Endothelial cell of umbilical vein (primary cell): ENCODE measurements around the gene IFNB1. TPM values are rescaled to one million over a fixed set of nuclear protein-coding genes. Genes with fewer than 3 reads are reported as not detected.
A peak's percentile ranks its signal among the peaks of the same experiment; 100 is the strongest.

Source experiments
- BruUV-seq: library from RNA; stranded (reverse); fragments of 400-500 nt; replicated peaks from 2 replicates; lab custom pipeline; 2021; lab: Mats Ljungman, UMichigan
- CTCF ChIA-PET: fragments of 300-600, 350-600 bp; sonication (Branson Sonifier 250); formaldehyde crosslinking; loops from one replicate; lab custom pipeline; 2021; ENCODE audit warnings: antibody characterized with exemption, inconsistent platforms; lab: Charles Lee
- POLR2A ChIA-PET: fragments of 300-600, 350-600 bp; sonication (Branson Sonifier 250); formaldehyde crosslinking; loops from one replicate; lab custom pipeline; 2021; ENCODE audit warnings: antibody characterized with exemption, inconsistent platforms; lab: Charles Lee
- DNase-seq: peaks from one replicate; pipeline ENCODE4 v3.0.0-alpha.2; 2011; ENCODE audit warnings: low read depth, low spot score
- FAIRE-seq: peaks from 2 replicates; lab custom pipeline; 2011; peaks lifted over from hg19 to GRCh38; lab: Jason Lieb, UNC
- H2AFZ ChIP-seq: 2 replicates; pipeline ENCODE4 v1.6.0; 2012; ENCODE audit warnings: low read depth, low read length, control low read depth, inconsistent platforms
- H3K27ac ChIP-seq: 2 replicates; pipeline ENCODE4 v1.5.1; 2011; ENCODE audit warnings: low read depth, mild to moderate bottlenecking, control low read depth, low read length, moderate library complexity; ENCODE audit not compliant: insufficient read depth
- H3K27me3 ChIP-seq, 2 experiments: 2 replicates each; pipeline versions ENCODE4 v1.6.0 to v1.6.1; 2011; ENCODE audit warnings: low read length in 2 of 2, mixed read lengths in 1 of 2; ENCODE audit not compliant: control insufficient read depth in 2 of 2, insufficient read depth in 2 of 2
- H3K36me3 ChIP-seq, 2 experiments: 2 replicates in 1 of 2; 3 replicates in 1 of 2; pipeline ENCODE4 v1.5.1; 2011; ENCODE audit warnings: low read length in 2 of 2, mild to moderate bottlenecking in 1 of 2, moderate library complexity in 1 of 2; ENCODE audit not compliant: control insufficient read depth in 2 of 2, insufficient read depth in 2 of 2; ENCODE audit errors: extremely low read depth in 1 of 2
- H3K4me1 ChIP-seq: 3 replicates; pipeline ENCODE4 v1.5.1; 2011; ENCODE audit warnings: mild to moderate bottlenecking, low read length; ENCODE audit not compliant: control insufficient read depth, insufficient read depth; ENCODE audit errors: extremely low read depth
- H3K4me2 ChIP-seq: 2 replicates; pipeline ENCODE4 v1.6.1; 2011; ENCODE audit warnings: low read length, control low read depth, mixed read lengths; ENCODE audit not compliant: insufficient read depth
- H3K4me3 ChIP-seq, 3 experiments: fragments of 200-600 bp in 1 of 3; sonication (generic), shearing (Covaris generic) in 1 of 3; replicated peaks in 1 of 3; 2 replicates each; pipeline ENCODE4 v1.5.1; 2011 to 2016; ENCODE audit warnings: control low read depth in 3 of 3, low read length in 3 of 3, mild to moderate bottlenecking in 2 of 3, inconsistent platforms in 1 of 3, low read depth in 1 of 3, moderate library complexity in 1 of 3; ENCODE audit not compliant: insufficient read depth in 1 of 3
- H3K79me2 ChIP-seq: 2 replicates; pipeline ENCODE4 v1.6.0; 2012; ENCODE audit warnings: low read length, inconsistent platforms; ENCODE audit not compliant: control insufficient read depth, insufficient read depth
- H3K9ac ChIP-seq: replicated peaks from 2 replicates; pipeline ENCODE3; 2011; ENCODE audit warnings: low read length, control low read depth; ENCODE audit not compliant: insufficient read depth; ENCODE audit errors: extremely low read depth
- H3K9me1 ChIP-seq: replicated peaks from 3 replicates; pipeline ENCODE4 v1.6.0; 2011; ENCODE audit warnings: mild to moderate bottlenecking, low read length; ENCODE audit not compliant: control insufficient read depth, insufficient read depth; ENCODE audit errors: extremely low read depth
- H3K9me3 ChIP-seq: replicated peaks from 2 replicates; pipeline ENCODE4 v1.5.1; 2012; ENCODE audit warnings: low read length, inconsistent platforms; ENCODE audit not compliant: control insufficient read depth, insufficient read depth
- H4K20me1 ChIP-seq: replicated peaks from 2 replicates; pipeline ENCODE3; 2011; ENCODE audit warnings: mild to moderate bottlenecking, low read length; ENCODE audit not compliant: control insufficient read depth, insufficient read depth; ENCODE audit errors: extremely low read depth
- EZH2 ChIP-seq: IDR thresholded peaks from 2 replicates; pipeline ENCODE4 v1.6.1; 2012; ENCODE audit warnings: borderline replicate concordance, low read depth, mild to moderate bottlenecking, moderate library complexity, low read length, inconsistent platforms; ENCODE audit not compliant: severe bottlenecking
- GATA2 ChIP-seq: IDR thresholded peaks from 2 replicates; pipeline ENCODE4 v1.7.0; 2011; ENCODE audit warnings: low read depth, mild to moderate bottlenecking, moderate library complexity, mixed read lengths, low read length; ENCODE audit not compliant: insufficient read length, insufficient read depth
- MYC ChIP-seq: IDR thresholded peaks from one replicate; pipeline ENCODE4 v1.6.1; 2011; ENCODE audit warnings: mild to moderate bottlenecking, low read depth, low read length
- POLR2A ChIP-seq: IDR thresholded peaks from 2 replicates; pipeline ENCODE4 v1.6.1; 2012; ENCODE audit warnings: low read depth, mild to moderate bottlenecking, control low read depth, low read length
- POLR2AphosphoS5 ChIP-seq: IDR thresholded peaks from 2 replicates; pipeline ENCODE4 v1.6.1; 2012; ENCODE audit warnings: low read depth, mild to moderate bottlenecking, control low read depth, low read length, moderate library complexity; ENCODE audit not compliant: insufficient read depth
- dilution Hi-C: fragments of 300-500 bp; cut with MboI; formaldehyde crosslinking; loops from one replicate; pipeline ENCODE4 v1.15.0; 2019; ENCODE audit warnings: low sequenced_read_pairs; ENCODE audit not compliant: extremely low pct_ligation_motif_present
- intact Hi-C: fragments of 100-400 bp; cut with micrococcal nuclease; formaldehyde crosslinking; loops from one replicate; pipeline ENCODE4 v1.10.0; 2022
- polyA plus RNA-seq, 4 experiments: library from polyadenylated mRNA; depleted of rRNA in 3 of 4; stranded (reverse) in 3 of 4; unstranded in 1 of 4; fragments of >200 nt; gene quantifications; 2 replicates each; pipeline versions ENCODE4 v1.2.1 to v1.2.3, GENCODE V29; 2011 to 2012; ENCODE audit warnings: missing spikeins in 1 of 4
- total RNA-seq: library from RNA; stranded (reverse); gene quantifications from 2 replicates; pipeline ENCODE4 v1.2.3, GENCODE V29; 2021
- TF ChIP-seq, protein P1 (sequence below), 2 donors: IDR thresholded peaks; 1 replicate in 1 of 2; 2 replicates in 1 of 2; pipeline ENCODE4 v1.5.1; 2011; ENCODE audit warnings: low read length in 2 of 2, mild to moderate bottlenecking in 2 of 2, moderate library complexity in 2 of 2, control low read depth in 1 of 2, inconsistent platforms in 1 of 2, low read depth in 1 of 2; ENCODE audit not compliant: insufficient read depth in 1 of 2; ENCODE audit errors: extremely low read depth in 1 of 2

The IFNB1 gene
- total and polyA plus RNA-seq, 2 donors (not counting 3 experiments of a cell fraction or from before 2014, with no cell fraction given): not detected

DNA sequence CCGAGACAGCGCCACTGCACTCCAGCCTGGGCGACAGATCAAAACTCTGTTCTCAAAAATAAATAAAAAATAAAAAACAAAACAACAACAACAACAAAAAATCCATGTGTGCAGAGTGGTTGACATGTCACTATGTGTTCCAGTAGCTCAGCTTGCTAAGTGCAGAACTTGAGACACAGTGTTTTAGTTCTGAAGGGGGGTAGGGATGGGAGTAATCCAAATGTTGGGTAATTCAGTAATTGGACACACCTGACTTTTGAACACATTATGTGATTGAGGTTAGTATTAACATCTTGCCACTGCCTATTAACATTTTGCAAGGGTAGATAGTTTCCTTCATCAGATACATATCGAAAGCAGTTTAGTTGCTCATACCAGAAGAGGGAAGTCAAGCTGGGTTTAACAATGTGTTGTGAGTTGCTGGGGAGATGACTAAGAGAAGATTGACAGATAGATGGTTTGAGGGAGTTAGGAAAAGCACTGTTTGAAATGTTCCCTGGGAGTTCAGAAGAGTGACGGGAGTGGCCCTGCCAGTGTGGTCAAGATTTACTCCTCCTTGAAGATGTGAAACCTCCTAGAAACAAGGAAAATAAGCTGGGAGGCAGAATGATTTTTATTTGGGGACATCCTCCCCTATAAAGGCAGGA is 47.2 kb downstream of the IFNB1 start:
- no peaks in the 10 kb centered on the region for H3K27me3 ChIP-seq
- H3K27ac ChIP-seq: no peak overlapping the region
- H3K79me2 ChIP-seq: no peaks in the 10 kb centered on the region
- H3K9me3 ChIP-seq: no peaks in the 10 kb centered on the region
- peak overlapping the region; percentile 80 for H2AFZ ChIP-seq
- dilution Hi-C loops: no loop called here
- ChIA-PET POLR2A (interaction anchor here (0.8 kb wide), 1 partner anchor 26 kb away, joined by 3 read pairs; no protein-coding TSS in a partner anchor), CTCF (interaction anchor here (0.7 to 1.8 kb wide), 4 partner anchors 11 to 81 kb away, joined by 3 to 8 read pairs (median 4); no protein-coding TSS in a partner anchor)
- TSS peak; percentile 14 for BruUV-seq
- FAIRE-seq (peak; percentile 66), DNase-seq (peak; percentile 35)
- H3K4me3 ChIP-seq: no peak overlapping the region
- no peaks in the 10 kb centered on the region for H3K36me3 ChIP-seq
- peaks cover 6% of the 10 kb centered on the region for H3K4me1 ChIP-seq
- no peaks in the 10 kb centered on the region for H4K20me1 ChIP-seq
- H3K4me2 ChIP-seq: peak overlapping the region; percentile 43
- H3K9ac ChIP-seq: no peak overlapping the region
- intact Hi-C loops: no loop called here
- TF ChIP-seq, protein P1, sequence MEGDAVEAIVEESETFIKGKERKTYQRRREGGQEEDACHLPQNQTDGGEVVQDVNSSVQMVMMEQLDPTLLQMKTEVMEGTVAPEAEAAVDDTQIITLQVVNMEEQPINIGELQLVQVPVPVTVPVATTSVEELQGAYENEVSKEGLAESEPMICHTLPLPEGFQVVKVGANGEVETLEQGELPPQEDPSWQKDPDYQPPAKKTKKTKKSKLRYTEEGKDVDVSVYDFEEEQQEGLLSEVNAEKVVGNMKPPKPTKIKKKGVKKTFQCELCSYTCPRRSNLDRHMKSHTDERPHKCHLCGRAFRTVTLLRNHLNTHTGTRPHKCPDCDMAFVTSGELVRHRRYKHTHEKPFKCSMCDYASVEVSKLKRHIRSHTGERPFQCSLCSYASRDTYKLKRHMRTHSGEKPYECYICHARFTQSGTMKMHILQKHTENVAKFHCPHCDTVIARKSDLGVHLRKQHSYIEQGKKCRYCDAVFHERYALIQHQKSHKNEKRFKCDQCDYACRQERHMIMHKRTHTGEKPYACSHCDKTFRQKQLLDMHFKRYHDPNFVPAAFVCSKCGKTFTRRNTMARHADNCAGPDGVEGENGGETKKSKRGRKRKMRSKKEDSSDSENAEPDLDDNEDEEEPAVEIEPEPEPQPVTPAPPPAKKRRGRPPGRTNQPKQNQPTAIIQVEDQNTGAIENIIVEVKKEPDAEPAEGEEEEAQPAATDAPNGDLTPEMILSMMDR (IDR thresholded peaks at IDR 0.05; ENCODE audit: extremely low read depth in 1 of 2, insufficient read depth in 1 of 2, low read depth in 1 of 2, low read length in 2 of 2): no peak
- TF ChIP-seq MYC: no peak
- no peak for TF ChIP-seq POLR2A
- TF ChIP-seq GATA2: no peak
- no peak for TF ChIP-seq EZH2
- no peak for TF ChIP-seq POLR2AphosphoS5
- H3K9me1 ChIP-seq: no peaks in the 10 kb centered on the region
